Forelimb muscle (tissue), 1 donor: Measurements from ENCODE around the gene EMC1. TPM values are rescaled to one million over a fixed set of nuclear protein-coding genes. Genes with fewer than 3 reads are reported as not detected.
"Not testable (repeated sequence)": the region's sequence is repeated elsewhere in the genome, so short reads cannot be mapped to it uniquely, and the experiment has no call there.

Experiments used
- DNase-seq: peaks from one replicate; pipeline ENCODE4 v3.0.0-alpha.2; 2013; ENCODE audit warnings: low read depth
- polyA plus RNA-seq: library from polyadenylated mRNA; unstranded; fragments of 120-200 nt; gene quantifications from one replicate; pipeline ENCODE4 v1.2.1, GENCODE V29; 2013; ENCODE audit not compliant: insufficient read length

The EMC1 gene
- polyA plus RNA-seq, 1 donor: 36.3 TPM

- DNase-seq: no peak
Observed at GRCh38 chr1:19190468-19190867, 60.9 kb downstream of the EMC1 start.

- DNase-seq: no peak
Observed at GRCh38 chr1:19189270-19189669, 62.1 kb downstream of the EMC1 start.

GRCh38 chr1:19187852-19188251 lies 63.5 kb downstream of the EMC1 start:
- no peak for DNase-seq

GRCh38 chr1:19186001-19186400 lies 65.3 kb downstream of the EMC1 start:
- DNase-seq: no peak

GRCh38 chr1:19182223-19182622 lies 69.1 kb downstream of the EMC1 start:
- DNase-seq: no peak

GRCh38 chr1:19180265-19180657 lies 71.1 kb downstream of the EMC1 start:
- not testable (repeated sequence) for DNase-seq

GRCh38 chr1:19179597-19180264 lies 71.6 kb downstream of the EMC1 start:
- no peak for DNase-seq

GRCh38 chr1:19178734-19179398 lies 72.5 kb downstream of the EMC1 start:
- DNase-seq: no peak

- no peak for DNase-seq
Observed at GRCh38 chr1:19177811-19178210, 73.5 kb downstream of the EMC1 start.

GRCh38 chr1:19169642-19170041 lies 81.7 kb downstream of the EMC1 start:
- no peak for DNase-seq

GRCh38 chr1:19167140-19167539 lies 84.2 kb downstream of the EMC1 start:
- DNase-seq: no peak

- DNase-seq: no peak
Observed at GRCh38 chr1:19166066-19166465, 85.3 kb downstream of the EMC1 start.

Other genes with a start within 250 kb of the EMC1 start
- gene UBR4, start 41.3 kb downstream of the EMC1 start, polyA plus RNA-seq: 71.2 TPM
- gene MRTO4, start 281 bp upstream of the EMC1 start, polyA plus RNA-seq: 27.0 TPM
- gene AKR7A3, start 37.2 kb upstream of the EMC1 start, polyA plus RNA-seq: 1.4 TPM
- 45.3 TPM for gene AKR7A2, start 60.6 kb upstream of the EMC1 start, polyA plus RNA-seq
- 9.3 TPM for gene SLC66A1, start 60.8 kb upstream of the EMC1 start, polyA plus RNA-seq
- gene CAPZB, start 234.0 kb upstream of the EMC1 start, polyA plus RNA-seq: 245 TPM